SU-DHL-6 (cell line): ENCODE measurements around the gene PLEKHG3.

Source experiments
- EZH2phosphoT487 ChIP-seq: fragments of 200-600 bp; sonication (generic), shearing (Covaris generic); conservative IDR thresholded peaks from 2 replicates; pipeline ENCODE4 v1.6.1; 2018; ENCODE audit warnings: mild to moderate bottlenecking, antibody characterized with exemption, low read length, moderate library complexity, mixed read lengths
- TF ChIP-seq, protein P1 (sequence below): fragments of 200-600 bp; sonication (generic); IDR thresholded peaks from one replicate; pipeline ENCODE4 v1.5.1; 2017; ENCODE audit warnings: antibody characterized with exemption, mild to moderate bottlenecking, low read length, moderate library complexity; ENCODE audit not compliant: insufficient read depth, poor library complexity, severe bottlenecking

DNA sequence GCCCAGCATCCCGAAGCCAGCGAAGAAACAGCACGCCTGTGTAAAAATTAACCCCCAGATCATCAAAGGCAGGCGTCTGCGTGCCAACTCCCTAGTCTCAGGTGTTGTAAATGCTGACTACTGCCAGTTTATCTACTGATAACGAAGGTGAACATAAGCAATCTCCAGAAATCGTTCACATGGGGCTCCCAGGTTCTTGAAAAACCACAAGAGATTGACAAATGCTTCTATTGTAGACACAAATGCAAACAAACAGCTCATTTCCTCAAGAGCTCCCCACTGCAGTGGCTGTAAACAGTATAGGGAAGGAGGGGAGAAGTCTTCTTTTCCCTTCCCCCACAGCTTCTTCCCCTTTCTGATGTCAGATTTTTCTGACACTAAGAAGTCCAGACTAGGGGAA, 5.3 kb upstream of the PLEKHG3 start:
- TF ChIP-seq, protein P1, sequence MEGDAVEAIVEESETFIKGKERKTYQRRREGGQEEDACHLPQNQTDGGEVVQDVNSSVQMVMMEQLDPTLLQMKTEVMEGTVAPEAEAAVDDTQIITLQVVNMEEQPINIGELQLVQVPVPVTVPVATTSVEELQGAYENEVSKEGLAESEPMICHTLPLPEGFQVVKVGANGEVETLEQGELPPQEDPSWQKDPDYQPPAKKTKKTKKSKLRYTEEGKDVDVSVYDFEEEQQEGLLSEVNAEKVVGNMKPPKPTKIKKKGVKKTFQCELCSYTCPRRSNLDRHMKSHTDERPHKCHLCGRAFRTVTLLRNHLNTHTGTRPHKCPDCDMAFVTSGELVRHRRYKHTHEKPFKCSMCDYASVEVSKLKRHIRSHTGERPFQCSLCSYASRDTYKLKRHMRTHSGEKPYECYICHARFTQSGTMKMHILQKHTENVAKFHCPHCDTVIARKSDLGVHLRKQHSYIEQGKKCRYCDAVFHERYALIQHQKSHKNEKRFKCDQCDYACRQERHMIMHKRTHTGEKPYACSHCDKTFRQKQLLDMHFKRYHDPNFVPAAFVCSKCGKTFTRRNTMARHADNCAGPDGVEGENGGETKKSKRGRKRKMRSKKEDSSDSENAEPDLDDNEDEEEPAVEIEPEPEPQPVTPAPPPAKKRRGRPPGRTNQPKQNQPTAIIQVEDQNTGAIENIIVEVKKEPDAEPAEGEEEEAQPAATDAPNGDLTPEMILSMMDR, result no peak
- no peak for TF ChIP-seq EZH2phosphoT487
